K562 (cell line): Measurements from ENCODE around the gene GPR37L1. TPM values are rescaled to one million over a fixed set of nuclear protein-coding genes. Genes with fewer than 3 reads are reported as not detected.

Source experiments
- ATAC-seq: fragments of 200-7000 bp; cut with Tn5 transposase; 3 replicates; pipeline ENCODE4 v1.9.1; 2020; ENCODE audit warnings: moderate library complexity
- BruUV-seq: library from RNA; stranded (reverse); fragments of 400-500 nt; replicated peaks from 2 replicates; lab custom pipeline; 2021; lab: Mats Ljungman, UMichigan
- CTCF ChIA-PET: fragments of 300-600 bp; formaldehyde crosslinking; extraction: SDS; loops from one replicate; lab custom pipeline; 2021; ENCODE audit warnings: low intra/inter-chr PET ratio; lab: Yijun Ruan, JAX
- POLR2A ChIA-PET: fragments of 300-600, 350-650 bp; sonication (Branson Sonifier 250); formaldehyde crosslinking; extraction: SDS; loops from one replicate; lab custom pipeline; 2021; ENCODE audit warnings: antibody characterized with exemption, inconsistent platforms; lab: Yijun Ruan, JAX
- DNase-seq, 4 experiments: peaks; one replicate each; pipeline versions ENCODE4 v3.0.0 to v3.0.0-alpha.2; 2011 to 2018; ENCODE audit warnings: low spot score in 3 of 4, mixed read lengths in 3 of 4; ENCODE audit errors: extremely low read depth in 1 of 4
- FAIRE-seq: peaks from 2 replicates; lab custom pipeline; 2011; peaks lifted over from hg19 to GRCh38; lab: Jason Lieb, UNC
- H2AFZ ChIP-seq: 2 replicates; pipeline ENCODE4 v1.6.0; 2011; ENCODE audit warnings: low read depth, low read length, control low read depth, inconsistent platforms
- H3K27ac ChIP-seq: fragments of 200-600 bp; 3 replicates; pipeline ENCODE4 v1.8.0; 2011; ENCODE audit warnings: low read depth, mild to moderate bottlenecking, control low read depth, inconsistent platforms, low read length, moderate library complexity, mixed read lengths; ENCODE audit errors: extremely low read depth
- H3K27me3 ChIP-seq, 2 experiments: fragments of 300-600 bp in 1 of 2; 2 replicates in 1 of 2; 3 replicates in 1 of 2; pipeline versions ENCODE4 v1.6.0 to v1.8.0; 2011; ENCODE audit warnings: inconsistent platforms in 2 of 2, low read length in 2 of 2, mild to moderate bottlenecking in 1 of 2, mixed read lengths in 1 of 2, moderate library complexity in 1 of 2; ENCODE audit not compliant: control insufficient read depth in 2 of 2, insufficient read depth in 2 of 2
- H3K36me3 ChIP-seq: fragments of 300-600 bp; 3 replicates; pipeline ENCODE4 v1.8.0; 2011; ENCODE audit warnings: mild to moderate bottlenecking, low read length, inconsistent platforms; ENCODE audit not compliant: control insufficient read depth, insufficient read depth
- H3K4me1 ChIP-seq, 2 experiments: fragments of 200-600 bp in 1 of 2; replicated peaks in 1 of 2; 2 replicates in 1 of 2; 3 replicates in 1 of 2; pipeline versions ENCODE4 v1.5.1 to v1.8.0; 2011; ENCODE audit warnings: inconsistent platforms in 2 of 2, low read length in 2 of 2, mild to moderate bottlenecking in 1 of 2, mixed read lengths in 1 of 2, moderate library complexity in 1 of 2; ENCODE audit not compliant: control insufficient read depth in 2 of 2, insufficient read depth in 2 of 2
- H3K4me2 ChIP-seq: 2 replicates; pipeline ENCODE4 v1.6.1; 2011; ENCODE audit warnings: low read length, control low read depth, inconsistent platforms, mixed read lengths; ENCODE audit not compliant: insufficient read depth
- H3K4me3 ChIP-seq: fragments of 200-600 bp; sonication (generic), shearing (Covaris generic); 2 replicates; pipeline ENCODE4 v1.5.1; 2016; ENCODE audit warnings: control low read depth, inconsistent platforms
- H3K79me2 ChIP-seq: fragments of 200-600 bp; 3 replicates; pipeline ENCODE4 v1.8.0; 2011; ENCODE audit warnings: low read length, inconsistent platforms; ENCODE audit not compliant: control insufficient read depth, insufficient read depth
- H3K9ac ChIP-seq, 2 experiments: 2 replicates each; pipeline versions ENCODE4 v1.6.0 to v1.6.1; 2011; ENCODE audit warnings: low read depth in 2 of 2, low read length in 2 of 2, control low read depth in 1 of 2, inconsistent platforms in 1 of 2, mild to moderate bottlenecking in 1 of 2, mixed read lengths in 1 of 2; ENCODE audit not compliant: insufficient read depth in 1 of 2
- H3K9me1 ChIP-seq: one replicate; pipeline ENCODE4 v1.6.0; 2011; ENCODE audit warnings: inconsistent platforms, mild to moderate bottlenecking, low read length, moderate library complexity; ENCODE audit not compliant: control insufficient read depth, insufficient read depth
- H3K9me3 ChIP-seq: replicated peaks from 2 replicates; pipeline ENCODE4 v1.5.1; 2011; ENCODE audit warnings: low read depth, low read length, inconsistent platforms; ENCODE audit not compliant: control insufficient read depth, insufficient read depth
- H4K20me1 ChIP-seq: replicated peaks from 2 replicates; pipeline ENCODE4 v1.6.1; 2011; ENCODE audit warnings: low read length, inconsistent platforms, mixed read lengths; ENCODE audit not compliant: control insufficient read depth, insufficient read depth
- CAMTA2 ChIP-seq: fragments of 250-450 bp; sonication (Bioruptor Pico); conservative IDR thresholded peaks from 2 replicates; pipeline ENCODE4 v1.5.1; 2022
- CREB1 ChIP-seq, 2 experiments: sonication (generic) in 1 of 2; formaldehyde crosslinking in 1 of 2; IDR thresholded peaks; 2 replicates each; pipeline versions ENCODE4 v1.6.1 to v1.8.0; 2012 to 2022; ENCODE audit warnings: inconsistent platforms in 1 of 2, mild to moderate bottlenecking in 1 of 2, missing genetic modification reagents in 1 of 2, moderate library complexity in 1 of 2
- HNRNPH1 ChIP-seq: fragments of 200-400 bp; formaldehyde crosslinking; optimal IDR thresholded peaks from 2 replicates; pipeline ENCODE3; 2017; ENCODE audit warnings: low read depth, mild to moderate bottlenecking, low read length, moderate library complexity
- KAT7 ChIP-seq: sonication (generic); formaldehyde crosslinking; IDR thresholded peaks from 2 replicates; pipeline ENCODE4 v1.8.0; 2022; ENCODE audit warnings: missing genetic modification reagents, mild to moderate bottlenecking, borderline replicate concordance
- MTA3 ChIP-seq: fragments of 450-650 bp; formaldehyde crosslinking; IDR thresholded peaks from 2 replicates; pipeline ENCODE4 v1.6.1; 2017; ENCODE audit warnings: mild to moderate bottlenecking, borderline replicate concordance
- NR4A1 ChIP-seq, 2 experiments: fragments of 250-450 bp in 1 of 2; fragments of 450-650 bp in 1 of 2; sonication (Bioruptor Pico) in 1 of 2; IDR thresholded peaks; 2 replicates each; pipeline versions ENCODE4 v1.4.0 to v1.6.1; 2016 to 2020; ENCODE audit warnings: mild to moderate bottlenecking in 2 of 2, missing compliant biosample characterization in 1 of 2, missing genetic modification characterization in 1 of 2, moderate library complexity in 1 of 2
- TAF9B ChIP-seq: fragments of 450-650 bp; IDR thresholded peaks from 2 replicates; pipeline ENCODE4 v1.6.1; 2018; ENCODE audit warnings: mild to moderate bottlenecking; ENCODE audit not compliant: partially characterized antibody
- TEAD1 ChIP-seq, 2 experiments: fragments of 450-650 bp in 1 of 2; sonication (generic) in 1 of 2; formaldehyde crosslinking; IDR thresholded peaks; 2 replicates each; pipeline versions ENCODE4 v1.4.0 to v1.8.0; 2020 to 2022; ENCODE audit warnings: mild to moderate bottlenecking in 2 of 2, missing genetic modification reagents in 1 of 2
- ZNF146 ChIP-seq: IDR thresholded peaks from one replicate; pipeline ENCODE4 v1.6.1; 2018; ENCODE audit warnings: missing compliant biosample characterization; ENCODE audit not compliant: unreplicated experiment
- WGBS: fragments of 100-300 bp; shearing (Covaris generic); methylation state at CpG from one replicate; pipeline ENCODE4 v1.1.6; 2016; ENCODE audit warnings: low coverage, mixed read lengths; ENCODE audit not compliant: insufficient coverage; ENCODE audit errors: missing lambda C conversion rate; 5-methylcytosine and 5-hydroxymethylcytosine counted together
- in situ Hi-C: fragments of 300-500 bp; cut with MboI; formaldehyde crosslinking; loops from 4 replicates; pipeline ENCODE4 v1.15.0; 2018; ENCODE audit warnings: inconsistent platforms, mixed read lengths
- intact Hi-C: fragments of 100-400 bp; cut with micrococcal nuclease; formaldehyde crosslinking; loops from 2 replicates; pipeline ENCODE4 v1.14.2; 2022
- polyA plus RNA-seq, 8 experiments: library from polyadenylated mRNA; depleted of rRNA in 4 of 8; stranded (reverse) in 5 of 8; unstranded in 3 of 8; fragments of >200 nt; fragmentation: Nextera tagmentation in 2 of 8; fragmentation: Illumina TruSeq in 1 of 8; extraction: Ambion mirVana in 2 of 8; extraction: Trizol in 1 of 8; gene quantifications; 2 replicates each; pipeline versions ENCODE4 v1.2.1 to v1.2.3, GENCODE V29; 2011 to 2014; ENCODE audit warnings: inconsistent platforms in 1 of 8, missing spikeins in 1 of 8
- total RNA-seq, 7 experiments: library from RNA; depleted of rRNA in 6 of 7; stranded (reverse); fragments of >200 nt in 6 of 7; fragmentation: Illumina TruSeq in 2 of 7; extraction: Trizol in 2 of 7; gene quantifications; 2 replicates each; pipeline versions ENCODE4 v1.2.1 to v1.2.3, GENCODE V29; 2011 to 2021; ENCODE audit warnings: low replicate concordance in 1 of 7
- TF ChIP-seq, protein P1 (sequence below): fragments of 450-650 bp; IDR thresholded peaks from 2 replicates; pipeline ENCODE4 v1.6.1; 2017; ENCODE audit warnings: antibody characterized with exemption, mild to moderate bottlenecking
- TF ChIP-seq, protein P2 (sequence below): fragments of 450-650 bp; formaldehyde crosslinking; IDR thresholded peaks from 2 replicates; pipeline ENCODE4 v1.4.0; 2020; ENCODE audit warnings: mild to moderate bottlenecking, mixed read lengths
- TF ChIP-seq, protein P3 (sequence below): sonication (generic); formaldehyde crosslinking; IDR thresholded peaks from 2 replicates; pipeline ENCODE4 v1.8.0; 2022; ENCODE audit warnings: missing genetic modification reagents, mild to moderate bottlenecking, moderate library complexity, borderline replicate concordance

The GPR37L1 gene
- total and polyA plus RNA-seq, 9 of the 15 experiments (the other 6 are each of a cell fraction or from before 2014, with no cell fraction given): not detected

DNA sequence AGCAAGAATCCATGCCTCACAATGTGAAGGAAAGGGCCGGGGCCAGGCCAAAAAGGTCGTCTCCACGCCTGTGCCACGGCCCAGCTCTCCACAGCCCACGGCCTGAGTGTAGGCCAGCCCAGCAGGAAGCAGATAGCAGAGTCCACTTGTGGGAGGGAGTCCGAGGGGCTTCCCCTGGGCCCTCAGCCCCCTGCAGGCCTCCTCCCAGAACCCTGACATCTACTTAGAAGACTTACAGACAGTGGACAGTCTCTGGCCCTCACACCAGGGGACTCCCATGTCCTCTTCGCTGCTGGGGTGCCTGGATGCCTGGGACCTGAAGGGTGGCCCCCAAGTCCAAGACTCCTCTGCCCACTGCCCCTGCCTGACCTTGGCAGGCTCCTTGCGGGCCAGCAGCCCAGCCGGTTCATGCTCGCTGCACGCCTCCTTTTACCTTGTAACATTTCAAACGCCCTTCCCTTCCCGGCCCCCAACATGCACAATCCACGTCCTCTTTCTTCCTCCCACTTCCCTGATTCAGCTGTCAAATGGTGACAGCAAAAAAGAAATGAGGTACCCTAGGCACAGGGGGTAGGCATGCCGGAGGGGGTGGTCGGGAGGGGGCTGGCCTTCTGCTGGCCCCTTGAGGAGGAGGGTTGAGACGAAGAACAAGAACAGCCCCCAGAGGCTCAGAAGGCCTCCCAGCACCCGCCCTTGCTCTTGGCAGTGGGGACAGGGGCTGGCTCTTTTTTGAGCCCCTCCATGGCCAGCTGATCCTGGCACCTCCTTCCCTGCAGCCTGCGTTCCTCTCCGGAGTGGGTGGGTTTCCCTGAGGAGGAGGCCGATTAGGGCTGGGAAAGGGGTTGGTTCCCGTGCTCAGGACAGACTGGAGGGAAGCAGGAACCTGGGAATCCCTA is 38.7 kb downstream of the GPR37L1 start:
- Histone ChIP-seq H3K79me2 (peaks cover 98% of the 10 kb centered on the region), H3K36me3 (peaks cover 25% of the 10 kb centered on the region; the same call in 2 of the 3 replicates), H3K4me1 (peaks cover 84 to 89% of the 10 kb centered on the region in 2 experiments), H3K4me2 (peak overlapping the region; percentile 90), H3K9ac (peak overlapping the region; percentile 89 to 91), H3K4me3 (peak overlapping the region; percentile 57), H3K9me1 (no peaks in the 10 kb centered on the region), H4K20me1 (no peaks in the 10 kb centered on the region), H3K9me3 (no peaks in the 10 kb centered on the region), H2AFZ (peak overlapping the region; percentile 54), H3K27ac (peak overlapping the region; percentile 99), H3K27me3 (no peaks in the 10 kb centered on the region)
- intact Hi-C loops (no loop called here), in situ Hi-C loops (no loop called here)
- no TSS peak for BruUV-seq
- ATAC-seq (peak; percentile 13), DNase-seq (peak; percentile 42 to 65 (median 57)), FAIRE-seq (peak; percentile 37)
- ChIA-PET POLR2A (interaction anchor here (0.6 to 3.2 kb wide), 8 partner anchors 7 to 218 kb away, joined by 3 to 21 read pairs (median 3); no protein-coding TSS in a partner anchor), CTCF (no interaction called here)
- 8% methylated on average over 21 of the region's 22 CpGs for WGBS
- TF ChIP-seq CAMTA2 (CRISPR knock-in tag) (0 out of 2 replicates have a peak, but pooled peaks have one; percentile 14), NR4A1 (CRISPR knock-in tag; IDR thresholded peaks at IDR 0.05) (no peak), NR4A1 (tag; IDR thresholded peaks at IDR 0.05) (peak; percentile 30; the same call in 1 of the 2 replicates), HNRNPH1 (no peak), KAT7 (peak; percentile 80; the same call in 1 of the 2 replicates), MTA3 (0 out of 2 replicates have a peak, but pooled peaks have one; percentile 13), ZNF146 (CRISPR knock-in tag) (no peak), TAF9B (peak; percentile 21), CREB1 (IDR thresholded peaks at IDR 0.05) (no peak), CREB1 (CRISPR knock-in tag; IDR thresholded peaks at IDR 0.05) (0 out of 2 replicates have a peak, but pooled peaks have one; percentile 13), TEAD1 (CRISPR knock-in tag; IDR thresholded peaks at IDR 0.05) (no peak)
- TF ChIP-seq, protein P1, sequence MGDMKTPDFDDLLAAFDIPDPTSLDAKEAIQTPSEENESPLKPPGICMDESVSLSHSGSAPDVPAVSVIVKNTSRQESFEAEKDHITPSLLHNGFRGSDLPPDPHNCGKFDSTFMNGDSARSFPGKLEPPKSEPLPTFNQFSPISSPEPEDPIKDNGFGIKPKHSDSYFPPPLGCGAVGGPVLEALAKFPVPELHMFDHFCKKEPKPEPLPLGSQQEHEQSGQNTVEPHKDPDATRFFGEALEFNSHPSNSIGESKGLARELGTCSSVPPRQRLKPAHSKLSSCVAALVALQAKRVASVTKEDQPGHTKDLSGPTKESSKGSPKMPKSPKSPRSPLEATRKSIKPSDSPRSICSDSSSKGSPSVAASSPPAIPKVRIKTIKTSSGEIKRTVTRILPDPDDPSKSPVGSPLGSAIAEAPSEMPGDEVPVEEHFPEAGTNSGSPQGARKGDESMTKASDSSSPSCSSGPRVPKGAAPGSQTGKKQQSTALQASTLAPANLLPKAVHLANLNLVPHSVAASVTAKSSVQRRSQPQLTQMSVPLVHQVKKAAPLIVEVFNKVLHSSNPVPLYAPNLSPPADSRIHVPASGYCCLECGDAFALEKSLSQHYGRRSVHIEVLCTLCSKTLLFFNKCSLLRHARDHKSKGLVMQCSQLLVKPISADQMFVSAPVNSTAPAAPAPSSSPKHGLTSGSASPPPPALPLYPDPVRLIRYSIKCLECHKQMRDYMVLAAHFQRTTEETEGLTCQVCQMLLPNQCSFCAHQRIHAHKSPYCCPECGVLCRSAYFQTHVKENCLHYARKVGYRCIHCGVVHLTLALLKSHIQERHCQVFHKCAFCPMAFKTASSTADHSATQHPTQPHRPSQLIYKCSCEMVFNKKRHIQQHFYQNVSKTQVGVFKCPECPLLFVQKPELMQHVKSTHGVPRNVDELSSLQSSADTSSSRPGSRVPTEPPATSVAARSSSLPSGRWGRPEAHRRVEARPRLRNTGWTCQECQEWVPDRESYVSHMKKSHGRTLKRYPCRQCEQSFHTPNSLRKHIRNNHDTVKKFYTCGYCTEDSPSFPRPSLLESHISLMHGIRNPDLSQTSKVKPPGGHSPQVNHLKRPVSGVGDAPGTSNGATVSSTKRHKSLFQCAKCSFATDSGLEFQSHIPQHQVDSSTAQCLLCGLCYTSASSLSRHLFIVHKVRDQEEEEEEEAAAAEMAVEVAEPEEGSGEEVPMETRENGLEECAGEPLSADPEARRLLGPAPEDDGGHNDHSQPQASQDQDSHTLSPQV: peak; percentile 78
- TF ChIP-seq, protein P2, sequence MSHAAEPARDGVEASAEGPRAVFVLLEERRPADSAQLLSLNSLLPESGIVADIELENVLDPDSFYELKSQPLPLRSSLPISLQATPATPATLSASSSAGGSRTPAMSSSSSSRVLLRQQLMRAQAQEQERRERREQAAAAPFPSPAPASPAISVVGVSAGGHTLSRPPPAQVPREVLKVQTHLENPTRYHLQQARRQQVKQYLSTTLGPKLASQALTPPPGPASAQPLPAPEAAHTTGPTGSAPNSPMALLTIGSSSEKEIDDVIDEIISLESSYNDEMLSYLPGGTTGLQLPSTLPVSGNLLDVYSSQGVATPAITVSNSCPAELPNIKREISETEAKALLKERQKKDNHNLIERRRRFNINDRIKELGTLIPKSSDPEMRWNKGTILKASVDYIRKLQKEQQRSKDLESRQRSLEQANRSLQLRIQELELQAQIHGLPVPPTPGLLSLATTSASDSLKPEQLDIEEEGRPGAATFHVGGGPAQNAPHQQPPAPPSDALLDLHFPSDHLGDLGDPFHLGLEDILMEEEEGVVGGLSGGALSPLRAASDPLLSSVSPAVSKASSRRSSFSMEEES (CRISPR knock-in tag): no peak
- TF ChIP-seq, protein P3, sequence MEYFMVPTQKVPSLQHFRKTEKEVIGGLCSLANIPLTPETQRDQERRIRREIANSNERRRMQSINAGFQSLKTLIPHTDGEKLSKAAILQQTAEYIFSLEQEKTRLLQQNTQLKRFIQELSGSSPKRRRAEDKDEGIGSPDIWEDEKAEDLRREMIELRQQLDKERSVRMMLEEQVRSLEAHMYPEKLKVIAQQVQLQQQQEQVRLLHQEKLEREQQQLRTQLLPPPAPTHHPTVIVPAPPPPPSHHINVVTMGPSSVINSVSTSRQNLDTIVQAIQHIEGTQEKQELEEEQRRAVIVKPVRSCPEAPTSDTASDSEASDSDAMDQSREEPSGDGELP (CRISPR knock-in tag): peak; percentile 79
